Measurements from ENCODE around the gene IL1RAPL1.

IL1RAPL1 gene

DNA sequence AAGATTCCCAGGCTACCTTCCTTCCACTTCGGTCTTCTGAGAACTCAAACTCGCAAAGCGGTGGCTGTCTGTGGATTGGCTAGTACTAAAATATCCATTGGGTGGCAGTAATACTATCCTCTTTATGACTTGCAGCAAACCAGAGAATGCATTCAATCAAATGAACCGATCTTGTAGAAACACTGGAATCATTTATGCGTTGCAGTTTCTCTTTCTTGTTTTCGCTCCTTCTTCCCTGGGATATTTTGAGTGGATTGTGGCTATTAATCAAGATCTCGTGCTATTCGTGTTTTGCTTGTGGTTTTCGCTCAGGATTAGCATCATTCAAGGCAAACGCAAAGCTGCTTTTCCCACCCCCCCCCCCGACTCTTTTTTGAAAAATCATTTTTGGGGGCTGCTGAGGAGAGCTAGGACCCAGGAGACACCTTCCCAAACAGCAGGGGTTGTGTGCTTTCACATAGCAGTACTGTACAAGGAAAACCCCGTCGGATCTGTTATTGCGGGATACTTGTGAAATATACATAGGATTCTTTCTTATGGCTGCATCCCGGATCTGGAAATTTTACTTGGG is at the start of gene IL1RAPL1:
TSS of gene IL1RAPL1 (plus strand) at position 466 of the 571 bp plus-strand sequence.
- peak; percentile 48 for DNase-seq (ENCODE audit: low spot score)

DNA sequence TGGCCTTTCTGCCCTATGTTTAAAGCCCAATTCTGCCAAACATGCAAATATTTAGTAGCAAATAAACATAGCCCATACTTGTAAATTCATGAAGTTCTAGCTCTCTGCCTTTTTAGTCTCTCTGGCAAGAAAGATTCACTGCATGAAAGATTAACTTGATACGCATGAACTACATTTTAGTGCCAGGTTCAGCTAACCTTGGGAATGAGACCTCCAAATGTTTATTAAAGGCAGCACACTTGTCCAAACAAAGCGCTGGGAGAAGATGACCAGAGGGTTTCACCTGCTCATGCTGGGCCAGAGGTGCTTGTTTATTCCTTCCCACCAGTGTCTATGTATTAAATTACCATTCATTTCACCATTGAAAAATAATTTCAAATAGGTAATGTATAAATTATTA is 44.5 kb upstream of the IL1RAPL1 start:
- no peak for DNase-seq (ENCODE audit: low spot score)

GRCh38 chrX:28549838-28550237 is 37.4 kb upstream of the IL1RAPL1 start:
- peak; percentile 6 for DNase-seq (ENCODE audit: low spot score)

DNA sequence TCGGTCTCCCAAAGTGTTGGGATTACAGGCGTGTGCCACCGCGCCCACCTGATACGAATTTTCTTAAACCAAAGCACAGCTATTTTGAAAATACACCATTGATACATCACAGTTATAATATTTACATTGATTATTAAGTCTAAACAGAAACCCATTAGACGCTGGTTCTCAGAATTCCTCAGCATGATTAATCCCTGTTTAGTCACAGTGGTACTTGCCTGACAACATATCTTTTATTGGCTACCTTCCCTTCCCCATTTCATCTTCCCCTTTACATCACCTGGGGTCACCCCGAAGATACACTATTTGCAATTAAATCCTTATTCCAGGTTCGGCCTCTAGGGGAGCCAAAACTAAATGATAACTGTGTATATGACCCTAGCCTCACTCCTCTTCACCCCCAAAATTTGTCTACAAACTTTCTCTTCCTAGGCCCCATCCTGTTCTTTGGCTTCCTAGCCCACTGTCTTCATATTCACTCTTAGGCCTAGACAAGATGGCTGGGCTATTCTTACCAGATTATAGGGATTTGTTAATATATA is 36.8 kb upstream of the IL1RAPL1 start:
- no peak for DNase-seq (ENCODE audit: low spot score)

DNA sequence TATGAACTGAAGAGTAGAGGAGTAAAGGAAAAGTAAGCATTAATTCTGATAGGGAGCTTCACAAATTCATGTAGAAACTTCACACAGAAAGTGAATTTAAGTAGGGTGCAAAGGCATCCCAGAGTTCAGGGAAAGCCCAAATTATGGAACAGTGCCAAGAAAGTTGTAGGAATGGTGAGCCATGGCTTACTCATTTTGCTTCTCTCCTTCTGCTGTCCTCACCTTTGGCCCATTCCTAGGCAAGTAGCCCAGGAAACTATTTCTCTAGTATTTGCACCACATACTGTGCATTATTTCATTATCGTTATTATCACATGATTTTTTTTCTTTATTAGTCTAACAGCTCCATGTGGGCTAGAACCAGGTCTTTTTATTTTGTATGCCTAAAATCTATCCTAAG is 34.9 kb upstream of the IL1RAPL1 start:
- peak; percentile 42 for DNase-seq (ENCODE audit: low spot score)

DNA sequence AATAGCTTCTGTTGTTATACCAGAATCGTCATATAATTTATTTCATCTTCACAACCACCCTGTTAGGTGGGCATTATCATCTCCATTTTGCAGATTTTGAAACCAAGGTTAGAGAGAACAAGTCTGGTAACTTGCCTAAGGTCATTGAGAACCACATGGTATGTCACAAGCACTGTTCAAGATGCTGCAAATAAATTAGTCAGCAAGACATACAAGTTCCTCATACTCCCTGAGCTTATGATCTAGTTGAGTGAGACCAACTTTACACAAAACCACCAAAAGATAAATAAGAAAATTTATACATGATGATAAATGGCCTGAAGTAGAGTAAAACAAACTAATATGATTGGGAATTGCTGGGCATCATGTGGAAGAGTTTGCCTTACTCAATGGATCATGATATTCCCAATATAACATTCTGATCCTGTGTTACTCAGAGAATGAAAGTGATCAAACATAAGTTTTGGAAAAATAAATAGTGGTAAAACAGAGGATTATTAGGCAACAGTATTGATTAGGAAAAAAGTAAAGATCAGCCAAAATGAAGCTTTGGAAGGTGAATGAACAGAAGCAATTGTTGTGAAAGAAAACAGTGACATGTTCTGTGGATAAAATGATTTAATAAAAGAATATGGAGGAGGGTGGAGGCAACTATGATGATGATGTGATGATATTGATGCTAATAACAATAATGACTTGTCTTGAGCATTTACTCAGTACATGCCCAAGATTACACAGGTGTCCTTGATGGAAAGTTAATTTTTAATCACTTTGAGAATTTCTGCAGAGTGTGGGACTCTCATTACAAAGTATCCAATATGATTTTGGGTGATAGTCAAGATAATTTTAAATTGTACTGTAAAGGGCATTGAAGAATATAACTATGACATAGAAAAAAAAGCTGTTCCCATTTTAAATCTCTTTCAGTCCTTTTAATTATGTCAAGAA is 34.1 kb upstream of the IL1RAPL1 start:
- DNase-seq (ENCODE audit: low spot score): peak; percentile 3

DNA sequence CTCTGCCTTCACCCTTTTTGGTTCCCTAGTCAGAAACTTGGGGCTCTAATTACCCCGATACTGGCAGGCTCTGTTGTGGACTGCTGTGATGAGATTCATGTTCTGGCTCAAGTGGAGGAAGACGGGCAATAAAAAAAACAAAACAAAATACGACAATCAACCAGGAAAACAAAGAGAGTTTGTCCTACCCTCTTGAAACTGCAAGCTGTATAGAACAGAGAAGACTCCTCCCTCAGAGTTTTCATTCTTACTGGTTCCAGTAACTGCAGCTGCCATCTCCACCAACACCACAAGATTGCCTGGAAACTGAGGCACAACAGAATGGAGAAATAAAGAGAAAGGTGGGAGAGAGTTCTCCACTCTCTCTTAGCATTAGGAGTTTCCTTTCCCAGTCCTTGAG is 11.1 kb upstream of the IL1RAPL1 start:
- DNase-seq (ENCODE audit: low spot score): no peak

- DNase-seq (ENCODE audit: low spot score): no peak
Observed at GRCh38 chrX:28581522-28581921, 5.7 kb upstream of the IL1RAPL1 start.

DNA sequence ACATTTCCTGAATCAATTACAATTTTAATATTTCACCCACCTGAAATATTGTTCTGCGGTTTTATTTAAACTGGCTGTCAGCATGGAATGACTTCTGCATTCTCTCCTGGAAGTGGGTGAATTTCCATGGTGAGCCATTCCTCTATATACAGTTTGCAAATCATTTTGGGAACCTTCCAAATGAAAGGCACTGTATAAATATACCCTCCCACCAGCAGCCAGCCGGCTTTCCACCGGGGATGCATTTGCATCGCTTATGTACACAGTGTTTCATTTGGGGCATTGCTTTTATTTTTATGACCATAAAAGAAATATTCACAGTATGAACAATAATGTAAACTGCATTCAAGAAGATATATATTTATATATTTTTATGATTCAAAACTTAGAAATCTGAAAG is 4.7 kb upstream of the IL1RAPL1 start:
- no peak for DNase-seq (ENCODE audit: low spot score)

DNA sequence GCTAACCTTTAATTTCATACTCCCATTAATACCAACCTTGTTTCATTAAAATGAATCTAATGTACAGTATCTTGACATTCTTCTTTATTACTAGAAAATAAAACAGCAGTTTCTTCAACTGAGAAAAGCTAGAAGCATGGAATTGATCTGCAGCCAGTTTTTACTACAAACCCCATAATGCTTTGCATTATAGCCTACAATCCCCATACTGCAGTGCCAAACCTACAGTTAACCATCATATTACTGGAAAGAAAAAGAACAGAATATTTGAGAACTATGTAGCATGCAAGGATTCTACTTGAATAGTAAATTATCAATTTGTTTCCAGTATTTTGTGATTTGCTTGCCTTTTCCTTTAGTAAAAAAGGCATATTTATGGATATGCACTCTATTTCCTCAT is 3.2 kb upstream of the IL1RAPL1 start:
- no peak for DNase-seq (ENCODE audit: low spot score)

DNA sequence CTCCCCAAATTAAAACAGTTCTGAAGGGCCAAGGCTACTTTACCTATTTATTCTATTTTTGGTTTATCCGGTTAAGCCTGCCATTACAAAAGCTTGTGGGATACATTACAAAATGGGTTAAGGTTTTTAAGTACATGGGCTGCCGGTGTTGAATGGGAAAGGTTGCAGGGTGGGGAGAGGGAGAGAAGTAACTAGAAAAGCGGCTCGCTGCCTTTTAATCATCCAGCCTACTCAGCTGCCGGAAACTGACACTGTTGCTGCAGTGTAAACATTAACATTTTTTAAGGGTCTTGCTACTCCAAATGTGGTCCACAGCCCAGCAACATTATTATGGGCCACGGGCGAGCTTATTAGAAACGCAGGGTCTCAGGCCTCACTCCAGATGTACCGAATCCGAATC is 1.5 kb upstream of the IL1RAPL1 start:
- no peak for DNase-seq (ENCODE audit: low spot score)

GRCh38 chrX:28586286-28586685 is 960 bp upstream of the IL1RAPL1 start:
- DNase-seq (ENCODE audit: low spot score): no peak

GRCh38 chrX:28589046-28589445 is 1.8 kb downstream of the IL1RAPL1 start:
- DNase-seq (ENCODE audit: low spot score): no peak

DNA sequence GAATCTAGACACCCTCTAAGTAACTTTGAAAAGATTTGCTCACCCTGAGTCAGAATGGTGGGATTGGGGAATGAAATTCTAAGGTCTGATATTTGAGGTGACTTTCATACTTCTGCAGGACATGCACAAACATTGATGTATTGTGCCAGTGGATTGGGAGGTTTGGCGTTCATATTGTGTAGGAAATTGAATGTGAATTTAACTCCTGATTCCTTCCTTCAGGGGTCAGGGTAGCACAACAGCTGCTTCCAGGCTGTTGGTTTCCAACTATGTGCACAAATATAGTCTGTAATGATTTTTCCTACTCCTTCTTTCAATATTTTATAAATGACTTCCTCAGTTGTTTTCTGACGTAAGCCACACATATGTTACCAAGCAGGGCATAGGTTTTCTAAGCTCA is 3.1 kb downstream of the IL1RAPL1 start:
- no peak for DNase-seq (ENCODE audit: low spot score)

DNA sequence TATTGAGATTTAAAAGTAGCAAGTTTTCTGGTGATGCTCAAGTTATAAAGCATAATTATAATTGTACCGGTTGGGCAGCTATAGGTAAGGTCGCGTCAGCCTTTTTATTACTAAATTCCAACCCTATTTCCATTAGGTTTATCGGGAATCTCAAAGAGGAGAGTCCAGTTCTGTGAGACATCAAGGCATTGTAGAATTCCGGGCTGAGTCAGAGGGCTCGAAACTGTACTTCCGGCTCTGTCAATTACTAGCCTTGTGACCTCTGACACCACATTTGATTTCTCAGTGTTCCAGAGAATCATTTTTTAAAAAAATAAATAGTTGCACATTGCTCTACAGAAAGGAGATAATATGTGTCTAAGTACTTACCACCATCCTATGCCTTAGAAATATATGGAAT is 4.3 kb downstream of the IL1RAPL1 start:
- peak; percentile 12 for DNase-seq (ENCODE audit: low spot score)

GRCh38 chrX:28595346-28595745 is 8.1 kb downstream of the IL1RAPL1 start:
- no peak for DNase-seq (ENCODE audit: low spot score)

DNA sequence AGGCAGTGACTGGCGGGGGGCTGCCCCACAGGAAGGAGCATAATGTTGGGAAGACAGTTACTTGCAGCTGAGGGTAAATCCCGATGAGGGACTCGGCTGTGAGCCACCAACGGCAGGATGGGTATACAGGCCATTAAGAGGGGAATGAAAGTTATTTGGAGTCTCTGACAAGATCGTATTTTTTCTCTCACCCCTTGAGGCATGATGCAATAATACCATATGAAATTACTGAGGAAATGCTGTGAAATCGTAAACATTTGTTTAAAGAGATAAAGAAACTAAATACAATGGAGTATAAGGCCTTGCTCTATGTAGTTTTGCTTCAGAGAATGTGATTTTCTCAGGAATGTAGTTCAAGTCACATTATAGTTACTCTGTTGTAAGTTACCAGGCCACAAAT is 12.7 kb downstream of the IL1RAPL1 start:
- no peak for DNase-seq (ENCODE audit: low spot score)

GRCh38 chrX:28609003-28609402 is 21.8 kb downstream of the IL1RAPL1 start:
- no peak for DNase-seq (ENCODE audit: low spot score)

DNA sequence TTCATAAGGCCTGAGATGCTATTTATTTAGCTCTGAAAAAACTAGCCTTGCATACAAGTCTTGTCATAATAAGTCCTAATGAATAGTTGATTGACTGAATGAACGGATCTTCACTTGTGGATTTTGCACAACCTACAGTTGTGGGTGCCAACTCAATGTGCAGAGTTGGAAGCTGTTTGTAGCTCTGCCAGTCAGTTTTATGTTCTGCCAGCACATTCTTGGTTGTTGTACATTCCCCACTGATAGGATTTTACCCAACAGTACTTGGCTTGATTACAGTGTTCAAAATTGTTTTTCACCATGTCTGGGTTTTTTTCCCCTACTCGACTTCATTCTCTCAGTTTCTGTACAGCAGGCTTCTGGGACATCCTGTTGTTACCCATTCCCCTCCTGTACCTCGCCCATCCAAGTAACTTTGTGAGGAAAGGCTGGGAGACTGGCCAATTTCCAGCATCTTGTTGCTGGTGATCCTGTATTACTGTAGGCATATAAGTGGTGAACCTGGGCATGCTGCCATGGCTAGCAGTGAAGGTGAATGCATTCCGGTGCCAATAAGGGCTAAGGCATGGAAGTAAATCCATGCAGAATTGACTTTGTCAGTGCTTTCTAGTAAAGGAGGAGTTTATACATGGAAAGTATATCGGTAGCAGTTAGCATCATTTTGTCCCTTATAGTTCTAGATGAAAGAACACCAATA is 22.8 kb downstream of the IL1RAPL1 start:
- no peak for DNase-seq (ENCODE audit: low spot score)

- DNase-seq (ENCODE audit: low spot score): no peak
Observed at GRCh38 chrX:28610746-28611145, 23.5 kb downstream of the IL1RAPL1 start.

- DNase-seq (ENCODE audit: low spot score): no peak
Observed at GRCh38 chrX:28613558-28613957, 26.3 kb downstream of the IL1RAPL1 start.

GRCh38 chrX:28625223-28625622 is 38.0 kb downstream of the IL1RAPL1 start:
- no peak for DNase-seq (ENCODE audit: low spot score)

GRCh38 chrX:28626515-28626914 is 39.3 kb downstream of the IL1RAPL1 start:
- DNase-seq (ENCODE audit: low spot score): no peak

All from kidney tubule cell (primary cell).